Hepatocyte (in vitro differentiated cells): ENCODE results near the gene RBM28.

ENCODE experiments used
- CTCF ChIP-seq: fragments of 200-600 bp; sonication (generic); IDR thresholded peaks from 2 replicates; pipeline ENCODE4 v1.5.1; 2016; ENCODE audit warnings: antibody characterized with exemption, mild to moderate bottlenecking; ENCODE audit not compliant: poor library complexity
- EZH2 ChIP-seq: fragments of 200-600 bp; sonication (generic); IDR thresholded peaks from 2 replicates; pipeline ENCODE4 v1.6.1; 2016; ENCODE audit warnings: antibody characterized with exemption, mild to moderate bottlenecking, borderline replicate concordance

DNA sequence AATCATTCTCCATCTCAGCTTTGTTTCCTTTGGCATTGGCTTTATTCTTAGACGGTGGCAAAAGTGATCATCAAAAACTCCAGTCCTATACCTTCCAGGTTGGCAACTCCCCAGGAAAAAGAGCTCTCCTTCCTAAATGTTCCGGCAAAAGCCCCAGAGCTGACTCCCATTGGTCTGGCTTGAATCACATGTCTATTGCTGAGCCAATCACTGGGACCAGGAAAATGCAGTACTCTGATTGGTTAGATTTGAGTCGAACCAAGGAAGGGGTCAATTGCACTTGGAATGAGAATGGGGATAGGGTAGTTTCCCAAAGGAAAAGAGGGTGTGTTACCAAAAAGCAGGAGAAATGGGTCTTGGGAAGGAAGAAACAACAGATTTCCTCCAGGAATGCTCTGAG lies 80.3 kb downstream of the RBM28 start:
- TF ChIP-seq EZH2 = no peak
- TF ChIP-seq CTCF = no peak
